ENCODE measurements around the gene PSMB3. TPM values are rescaled to one million over a fixed set of nuclear protein-coding genes. Genes with fewer than 3 reads are reported as not detected.

The PSMB3 gene
- total RNA-seq, 1 experiment from 2014 or later, result 273 TPM

DNA sequence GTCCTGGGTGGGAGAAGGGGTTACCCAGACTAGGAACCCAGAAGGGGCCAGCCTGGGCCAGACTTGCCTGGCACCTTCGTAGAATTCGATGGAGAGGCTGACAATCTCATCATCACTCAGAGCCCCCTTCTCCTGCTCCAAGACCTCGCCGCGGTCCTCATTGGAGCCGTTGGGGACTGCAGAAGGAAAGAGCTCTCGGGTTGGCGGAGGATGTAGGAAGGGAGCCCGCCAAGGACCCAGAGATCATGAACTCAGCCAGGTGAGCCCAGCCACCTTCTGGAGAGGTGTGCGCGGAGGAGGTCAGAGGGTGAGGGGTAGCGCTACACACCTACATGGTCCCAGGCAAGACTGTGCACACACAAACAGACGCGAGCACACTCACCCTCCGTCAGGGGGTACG is 13.9 kb upstream of the PSMB3 start:
- no peak for TF ChIP-seq JAZF1 (CRISPR knock-in tag; IDR thresholded peaks at IDR 0.05)
- ATAC-seq (no peak), DNase-seq (ENCODE audit: low spot score) (no peak)
- Mint-ChIP-seq H3K4me3 (no peak overlapping the region), H3K27ac (no peak overlapping the region; the same call in 1 of the 2 replicates), H3K4me1 (peaks cover 33% of the 10 kb centered on the region), H3K27me3 (ENCODE audit: low read depth) (no peaks in the 10 kb centered on the region), H3K9me3 (no peaks in the 10 kb centered on the region), H3K36me3 (peaks cover 30% of the 10 kb centered on the region)
- ChIA-PET CTCF (no interaction called here), POLR2A (no interaction called here)

DNA sequence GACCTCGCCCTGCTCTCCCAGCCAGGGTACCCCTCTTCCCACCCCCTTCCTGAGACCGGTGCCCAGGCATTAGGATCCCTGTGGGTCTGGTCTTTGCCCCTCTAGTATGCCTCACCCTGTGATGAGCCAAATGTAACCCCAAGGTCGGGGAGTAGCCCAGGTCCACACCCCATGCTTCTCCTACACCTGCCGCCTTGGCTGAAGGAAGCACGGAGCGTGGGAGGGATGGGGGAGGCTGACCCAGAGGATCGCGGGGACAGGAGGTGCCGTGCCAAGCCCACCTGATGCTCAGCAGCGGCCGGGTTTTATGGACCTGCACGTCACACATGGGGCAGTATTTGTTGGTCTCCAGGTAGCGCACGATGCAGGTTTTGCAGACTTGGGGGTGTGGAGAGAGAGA is 13.2 kb upstream of the PSMB3 start:
- POLR2A ChIA-PET, result no interaction called here
- no peak overlapping the region for H3K27ac Mint-ChIP-seq
- CTCF ChIA-PET, result no interaction called here
- H3K36me3 Mint-ChIP-seq, result peaks cover 30% of the 10 kb centered on the region
- no peaks in the 10 kb centered on the region for H3K27me3 Mint-ChIP-seq (ENCODE audit: low read depth)
- no peak for DNase-seq (ENCODE audit: low spot score)
- ATAC-seq, result no peak
- no peak overlapping the region for H3K4me3 Mint-ChIP-seq
- H3K4me1 Mint-ChIP-seq, result peaks cover 35% of the 10 kb centered on the region
- no peaks in the 10 kb centered on the region for H3K9me3 Mint-ChIP-seq
- TF ChIP-seq, protein P1, sequence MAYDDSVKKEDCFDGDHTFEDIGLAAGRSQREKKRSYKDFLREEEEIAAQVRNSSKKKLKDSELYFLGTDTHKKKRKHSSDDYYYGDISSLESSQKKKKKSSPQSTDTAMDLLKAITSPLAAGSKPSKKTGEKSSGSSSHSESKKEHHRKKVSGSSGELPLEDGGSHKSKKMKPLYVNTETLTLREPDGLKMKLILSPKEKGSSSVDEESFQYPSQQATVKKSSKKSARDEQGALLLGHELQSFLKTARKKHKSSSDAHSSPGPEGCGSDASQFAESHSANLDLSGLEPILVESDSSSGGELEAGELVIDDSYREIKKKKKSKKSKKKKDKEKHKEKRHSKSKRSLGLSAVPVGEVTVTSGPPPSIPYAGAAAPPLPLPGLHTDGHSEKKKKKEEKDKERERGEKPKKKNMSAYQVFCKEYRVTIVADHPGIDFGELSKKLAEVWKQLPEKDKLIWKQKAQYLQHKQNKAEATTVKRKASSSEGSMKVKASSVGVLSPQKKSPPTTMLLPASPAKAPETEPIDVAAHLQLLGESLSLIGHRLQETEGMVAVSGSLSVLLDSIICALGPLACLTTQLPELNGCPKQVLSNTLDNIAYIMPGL (CRISPR knock-in tag; IDR thresholded peaks at IDR 0.05), result no peak
- TF ChIP-seq TEAD4 (CRISPR knock-in tag; IDR thresholded peaks at IDR 0.05), result no peak
- no peak for TF ChIP-seq ZSCAN18 (CRISPR knock-in tag; IDR thresholded peaks at IDR 0.05)
- TF ChIP-seq PRRX2 (CRISPR knock-in tag; IDR thresholded peaks at IDR 0.05), result no peak

- H3K4me1 Mint-ChIP-seq, result peaks cover 40% of the 10 kb centered on the region
- H3K27ac Mint-ChIP-seq, result no peak overlapping the region
- H3K36me3 Mint-ChIP-seq, result peaks cover 30% of the 10 kb centered on the region
- no peaks in the 10 kb centered on the region for H3K27me3 Mint-ChIP-seq (ENCODE audit: low read depth)
- ChIA-PET POLR2A (interaction anchor here (0.6 kb wide), 1 partner anchor 74 kb away, joined by 3 read pairs; no protein-coding TSS in a partner anchor), CTCF (no interaction called here)
- H3K4me3 Mint-ChIP-seq, result no peak overlapping the region
- DNase-seq (ENCODE audit: low spot score) (no peak), ATAC-seq (no peak)
- H3K9me3 Mint-ChIP-seq, result no peaks in the 10 kb centered on the region
- TF ChIP-seq ZNF396 (CRISPR knock-in tag; IDR thresholded peaks at IDR 0.05; ENCODE audit: borderline replicate concordance), result no peak
- no peak for TF ChIP-seq ESRRA (CRISPR knock-in tag; IDR thresholded peaks at IDR 0.05; ENCODE audit: borderline replicate concordance)
- no peak for TF ChIP-seq ZNF532 (CRISPR knock-in tag; IDR thresholded peaks at IDR 0.05; ENCODE audit: borderline replicate concordance)
- no peak for TF ChIP-seq ATF3 (CRISPR knock-in tag; conservative IDR thresholded peaks at IDR 0.05)
- TF ChIP-seq ZNF219 (CRISPR knock-in tag; IDR thresholded peaks at IDR 0.05; ENCODE audit: borderline replicate concordance), result no peak
- no peak for TF ChIP-seq ZNF263 (CRISPR knock-in tag; IDR thresholded peaks at IDR 0.05; ENCODE audit: low read depth)
- no peak for TF ChIP-seq ZNF423 (CRISPR knock-in tag; IDR thresholded peaks at IDR 0.05)
- no peak for TF ChIP-seq E2F5 (CRISPR knock-in tag; IDR thresholded peaks at IDR 0.05)
- TF ChIP-seq NR3C1 (CRISPR knock-in tag; conservative IDR thresholded peaks at IDR 0.05; ENCODE audit: low read depth), result no peak
- no peak for TF ChIP-seq NFE2L1 (CRISPR knock-in tag; IDR thresholded peaks at IDR 0.05)
- TF ChIP-seq CBFB (CRISPR knock-in tag; IDR thresholded peaks at IDR 0.05; ENCODE audit: low read depth), result no peak
- TF ChIP-seq, protein P2, sequence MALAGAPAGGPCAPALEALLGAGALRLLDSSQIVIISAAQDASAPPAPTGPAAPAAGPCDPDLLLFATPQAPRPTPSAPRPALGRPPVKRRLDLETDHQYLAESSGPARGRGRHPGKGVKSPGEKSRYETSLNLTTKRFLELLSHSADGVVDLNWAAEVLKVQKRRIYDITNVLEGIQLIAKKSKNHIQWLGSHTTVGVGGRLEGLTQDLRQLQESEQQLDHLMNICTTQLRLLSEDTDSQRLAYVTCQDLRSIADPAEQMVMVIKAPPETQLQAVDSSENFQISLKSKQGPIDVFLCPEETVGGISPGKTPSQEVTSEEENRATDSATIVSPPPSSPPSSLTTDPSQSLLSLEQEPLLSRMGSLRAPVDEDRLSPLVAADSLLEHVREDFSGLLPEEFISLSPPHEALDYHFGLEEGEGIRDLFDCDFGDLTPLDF (CRISPR knock-in tag; IDR thresholded peaks at IDR 0.05), result no peak
- no peak for TF ChIP-seq ZNF671 (CRISPR knock-in tag; IDR thresholded peaks at IDR 0.05)
- TF ChIP-seq EMX1 (CRISPR knock-in tag; IDR thresholded peaks at IDR 0.05), result no peak
- TF ChIP-seq PRRX2 (CRISPR knock-in tag; IDR thresholded peaks at IDR 0.05), result no peak
- no peak for TF ChIP-seq SOX15 (CRISPR knock-in tag; IDR thresholded peaks at IDR 0.05)
- TF ChIP-seq STAT6 (CRISPR knock-in tag; conservative IDR thresholded peaks at IDR 0.05; ENCODE audit: low read depth), result no peak
Observed at GRCh38 chr17:38740044-38740443, 12.5 kb upstream of the PSMB3 start.

Measured in WTC11 (cell line).